SJSA1 (cell line): ENCODE data around the gene LGALS3. TPM values are rescaled to one million over a fixed set of nuclear protein-coding genes. Genes with fewer than 3 reads are reported as not detected.
A peak's percentile ranks its signal among the peaks of the same experiment; 100 is the strongest.

ENCODE experiments used
- DNase-seq, 2 experiments: peaks; one replicate each; pipeline ENCODE4 v3.0.0-alpha.2; 2015 to 2020; ENCODE audit warnings: low spot score in 2 of 2, low read depth in 1 of 2
- H3K27ac ChIP-seq: fragments of 250-450 bp; sonication (Bioruptor Pico); 2 replicates; pipeline ENCODE4 v1.5.1; 2020; ENCODE audit warnings: mild to moderate bottlenecking, moderate library complexity
- H3K27me3 ChIP-seq: fragments of 250-450 bp; sonication (Bioruptor Pico); replicated peaks from 2 replicates; pipeline ENCODE4 v1.5.1; 2020; ENCODE audit warnings: mild to moderate bottlenecking, moderate library complexity
- H3K36me3 ChIP-seq: fragments of 250-450 bp; sonication (Bioruptor Pico); 2 replicates; pipeline ENCODE4 v1.5.1; 2020; ENCODE audit warnings: mild to moderate bottlenecking
- H3K4me1 ChIP-seq: fragments of 250-450 bp; sonication (Bioruptor Pico); replicated peaks from 2 replicates; pipeline ENCODE4 v1.6.1; 2021; ENCODE audit warnings: mild to moderate bottlenecking
- H3K4me3 ChIP-seq: fragments of 250-450 bp; sonication (Bioruptor Pico); 2 replicates; pipeline ENCODE4 v1.5.1; 2020; ENCODE audit warnings: mild to moderate bottlenecking
- H3K9me3 ChIP-seq: fragments of 250-450 bp; sonication (Bioruptor Pico); replicated peaks from 2 replicates; pipeline ENCODE4 v1.5.1; 2020; ENCODE audit warnings: mild to moderate bottlenecking
- total RNA-seq: library from RNA; depleted of rRNA; stranded (reverse); fragments of >200 nt; shearing (Covaris generic); gene quantifications from 2 replicates; pipeline ENCODE4 v1.2.3, GENCODE V29; 2014

LGALS3 gene
- total RNA-seq, 1 experiment from 2014 or later = 310 TPM

DNA sequence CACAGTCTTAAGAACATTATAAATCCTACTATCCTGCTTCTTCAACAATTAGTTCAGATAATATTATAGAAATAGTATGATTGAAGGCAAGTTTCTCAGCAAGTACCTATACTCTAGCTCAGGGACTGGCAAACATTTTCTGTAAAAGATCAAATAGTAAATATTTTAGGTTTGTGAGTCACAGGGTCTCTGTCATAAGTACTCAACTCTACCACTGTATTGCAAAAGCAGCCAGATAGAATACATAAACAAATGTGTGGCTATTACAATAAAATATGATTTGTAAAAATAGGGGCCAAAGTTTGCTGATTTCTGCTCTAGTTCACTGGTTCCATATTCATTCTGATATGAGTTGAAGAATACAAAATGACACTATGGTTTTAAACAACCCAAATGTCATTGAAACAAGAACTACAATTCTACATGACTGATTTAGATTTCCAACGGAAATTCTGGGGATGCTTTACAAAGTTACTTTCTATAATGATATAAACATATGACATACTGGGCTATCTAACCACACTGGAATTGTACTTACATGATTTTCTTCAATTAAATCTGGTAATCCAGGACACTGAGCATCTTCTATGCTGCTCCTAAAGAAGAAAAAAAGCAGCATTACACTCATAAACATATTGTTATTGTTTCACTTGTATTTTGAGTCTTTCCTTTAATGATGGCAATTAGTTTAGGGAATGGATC, 23.2 kb downstream of the LGALS3 start:
- Histone ChIP-seq H3K27ac (peak overlapping the region; percentile 46), H3K9me3 (no peaks in the 10 kb centered on the region), H3K4me3 (no peak overlapping the region), H3K27me3 (no peaks in the 10 kb centered on the region), H3K36me3 (peaks cover 93% of the 10 kb centered on the region), H3K4me1 (peaks cover 15% of the 10 kb centered on the region)
- no peak for DNase-seq

DNA sequence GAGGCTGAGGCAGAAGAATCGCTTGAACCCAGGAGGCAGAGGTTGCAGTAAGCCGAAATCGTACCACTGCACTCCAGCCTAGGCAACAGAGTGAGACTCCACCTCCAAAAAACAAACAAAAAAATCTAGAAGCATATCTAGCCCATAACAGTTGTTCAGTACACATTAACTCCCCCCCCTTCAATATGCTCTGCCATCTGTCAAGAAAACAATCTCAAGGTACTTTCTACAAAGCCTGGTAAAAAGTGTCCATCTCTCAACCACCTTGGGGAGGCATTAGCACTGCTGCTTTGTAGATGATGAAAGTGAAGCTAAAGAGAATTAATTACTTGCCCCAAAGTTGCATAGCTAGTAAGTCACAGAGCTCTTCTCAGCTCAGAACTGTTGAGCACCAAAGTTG, 24.9 kb downstream of the LGALS3 start:
- H3K27me3 ChIP-seq = no peaks in the 10 kb centered on the region
- no peak for DNase-seq
- H3K4me3 ChIP-seq = no peak overlapping the region
- H3K9me3 ChIP-seq = no peaks in the 10 kb centered on the region
- peaks cover 15% of the 10 kb centered on the region for H3K4me1 ChIP-seq
- H3K36me3 ChIP-seq = peaks cover 92% of the 10 kb centered on the region
- no peak overlapping the region for H3K27ac ChIP-seq

DNA sequence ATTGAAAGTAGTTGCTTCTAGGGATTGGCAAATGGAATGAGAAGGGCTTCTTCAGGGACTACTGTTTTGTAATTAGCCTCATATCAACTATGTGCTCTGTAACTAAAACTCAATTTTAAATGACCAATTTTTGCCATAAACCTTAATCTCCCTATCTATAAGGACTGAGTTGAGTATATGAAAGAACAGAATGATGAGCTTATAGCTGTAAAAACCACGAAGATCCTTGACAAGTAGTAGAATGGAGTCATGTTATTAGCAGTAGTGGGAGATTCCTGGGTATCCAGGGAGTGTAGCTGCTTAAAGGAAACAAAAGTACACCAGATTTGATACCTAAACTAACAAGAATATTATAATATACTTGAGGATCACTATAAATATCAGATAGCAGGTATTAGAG, 28.0 kb downstream of the LGALS3 start:
- peaks cover 9% of the 10 kb centered on the region for H3K4me1 ChIP-seq
- H3K27ac ChIP-seq = no peak overlapping the region
- no peaks in the 10 kb centered on the region for H3K9me3 ChIP-seq
- DNase-seq = no peak
- no peaks in the 10 kb centered on the region for H3K27me3 ChIP-seq
- H3K36me3 ChIP-seq = peaks cover 91% of the 10 kb centered on the region
- no peak overlapping the region for H3K4me3 ChIP-seq

DNA sequence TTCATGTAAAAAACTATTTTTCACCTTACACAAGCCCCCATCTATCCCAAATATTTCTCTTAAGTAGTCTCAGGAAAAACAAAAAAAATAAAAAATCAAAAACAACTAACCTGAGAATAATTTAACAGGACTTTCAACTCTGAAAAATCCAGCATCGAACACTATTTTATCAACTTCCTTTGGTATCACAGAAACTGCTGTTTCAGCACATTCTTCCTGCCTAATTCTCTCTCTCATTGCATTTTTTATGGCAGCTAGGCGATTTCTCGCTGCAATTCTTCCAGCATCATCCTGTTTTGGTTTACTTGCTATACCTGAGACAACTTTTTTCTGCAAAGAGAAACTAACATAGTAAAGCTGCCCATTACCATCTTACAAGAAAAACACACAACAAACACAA, 29.4 kb downstream of the LGALS3 start:
- H3K4me1 ChIP-seq = no peaks in the 10 kb centered on the region

DNA sequence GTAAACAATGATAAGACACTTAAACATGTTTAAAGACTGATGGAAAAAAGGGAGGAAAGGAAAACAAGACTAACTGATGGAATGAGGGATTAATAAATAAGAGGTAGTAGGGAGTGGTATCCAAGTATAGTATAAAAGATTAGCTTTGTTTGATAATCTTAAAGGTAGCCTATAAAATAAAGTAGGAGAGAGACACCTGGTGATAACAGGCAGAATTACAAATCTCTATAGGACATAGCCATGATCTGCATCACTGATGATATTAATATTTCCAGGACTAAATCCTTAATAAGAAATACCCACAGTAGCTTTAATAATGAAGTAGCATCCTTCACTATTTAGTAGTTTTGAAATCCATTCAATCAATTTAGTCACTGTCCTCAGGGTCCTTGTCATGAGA, 31.9 kb downstream of the LGALS3 start:
- Histone ChIP-seq H3K27ac (no peak overlapping the region), H3K36me3 (peaks cover 85% of the 10 kb centered on the region), H3K27me3 (no peaks in the 10 kb centered on the region), H3K4me1 (no peaks in the 10 kb centered on the region), H3K9me3 (no peaks in the 10 kb centered on the region), H3K4me3 (no peak overlapping the region)
- no peak for DNase-seq

More for the DNA sequence above, 29.4 kb downstream of the LGALS3 start:
- no peaks in the 10 kb centered on the region for H3K9me3 ChIP-seq
- no peak overlapping the region for H3K27ac ChIP-seq
- H3K36me3 ChIP-seq = peaks cover 89% of the 10 kb centered on the region
- H3K4me3 ChIP-seq = no peak overlapping the region
- no peaks in the 10 kb centered on the region for H3K27me3 ChIP-seq
- DNase-seq = no peak

DNA sequence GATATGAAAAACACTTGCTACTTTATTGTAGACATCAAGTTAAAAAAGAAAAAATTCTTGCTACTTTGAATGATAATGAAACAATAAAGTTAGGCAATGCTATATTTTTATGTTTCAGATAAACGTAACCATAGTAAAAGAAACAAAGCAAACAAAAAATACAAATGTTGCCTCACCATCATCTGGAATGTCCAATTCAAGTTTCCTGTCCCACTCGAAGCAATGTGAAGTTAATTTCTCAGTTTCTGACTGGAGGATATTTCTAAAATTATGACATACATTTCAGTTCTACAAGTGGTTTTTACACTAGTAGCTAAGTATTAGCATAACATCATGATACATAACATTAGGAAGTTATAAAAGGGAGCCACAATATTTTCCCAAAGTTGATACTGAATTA, 41.5 kb downstream of the LGALS3 start:
- Histone ChIP-seq H3K27me3 (no peaks in the 10 kb centered on the region), H3K9me3 (no peaks in the 10 kb centered on the region), H3K4me3 (no peak overlapping the region), H3K4me1 (no peaks in the 10 kb centered on the region), H3K27ac (no peak overlapping the region), H3K36me3 (peaks cover 63% of the 10 kb centered on the region)
- DNase-seq = no peak

DNA sequence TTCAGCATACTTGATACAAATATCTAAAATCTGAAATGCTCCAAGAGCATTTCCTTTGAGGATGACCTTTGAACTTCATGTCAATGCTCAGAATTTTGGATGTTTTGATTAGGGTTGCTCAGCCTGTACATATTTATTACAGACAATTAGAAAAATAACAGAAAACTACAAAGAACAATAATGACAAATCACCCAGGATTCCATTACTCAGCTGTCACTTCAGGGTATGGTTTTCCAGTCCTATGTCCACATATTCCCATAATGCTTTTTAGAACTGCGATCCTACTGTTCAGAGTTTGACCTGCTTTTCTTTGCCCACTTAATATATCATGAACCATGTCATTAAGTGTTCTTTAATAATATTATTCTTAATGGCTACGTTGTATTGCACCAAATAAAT, 51.0 kb downstream of the LGALS3 start:
- Histone ChIP-seq H3K9me3 (no peaks in the 10 kb centered on the region), H3K4me3 (no peak overlapping the region), H3K4me1 (no peaks in the 10 kb centered on the region), H3K27me3 (no peaks in the 10 kb centered on the region), H3K27ac (no peak overlapping the region), H3K36me3 (peaks cover 92% of the 10 kb centered on the region)
- DNase-seq = no peak

DNA sequence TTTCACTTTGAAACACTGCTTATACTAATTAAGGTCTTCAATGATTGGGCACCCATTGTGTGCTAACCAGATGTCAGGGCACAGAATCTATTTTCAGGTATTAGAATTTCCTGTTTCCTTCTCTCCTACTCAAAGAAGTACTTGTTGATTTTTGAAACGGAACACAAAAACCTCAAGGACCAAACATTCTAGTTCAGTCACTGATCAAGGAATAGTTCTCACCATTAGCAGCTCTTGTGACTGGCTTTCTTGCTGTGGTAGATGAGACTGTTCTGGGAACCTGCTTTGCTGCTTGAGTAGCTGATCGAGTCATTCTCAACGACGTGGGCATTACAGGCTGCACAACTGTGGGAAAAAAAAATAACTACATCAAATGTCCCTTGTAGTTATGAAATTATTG, 51.4 kb downstream of the LGALS3 start:
- Histone ChIP-seq H3K4me1 (no peaks in the 10 kb centered on the region), H3K27ac (no peak overlapping the region), H3K4me3 (no peak overlapping the region), H3K36me3 (peaks cover 92% of the 10 kb centered on the region), H3K9me3 (no peaks in the 10 kb centered on the region), H3K27me3 (no peaks in the 10 kb centered on the region)
- no peak for DNase-seq

DNA sequence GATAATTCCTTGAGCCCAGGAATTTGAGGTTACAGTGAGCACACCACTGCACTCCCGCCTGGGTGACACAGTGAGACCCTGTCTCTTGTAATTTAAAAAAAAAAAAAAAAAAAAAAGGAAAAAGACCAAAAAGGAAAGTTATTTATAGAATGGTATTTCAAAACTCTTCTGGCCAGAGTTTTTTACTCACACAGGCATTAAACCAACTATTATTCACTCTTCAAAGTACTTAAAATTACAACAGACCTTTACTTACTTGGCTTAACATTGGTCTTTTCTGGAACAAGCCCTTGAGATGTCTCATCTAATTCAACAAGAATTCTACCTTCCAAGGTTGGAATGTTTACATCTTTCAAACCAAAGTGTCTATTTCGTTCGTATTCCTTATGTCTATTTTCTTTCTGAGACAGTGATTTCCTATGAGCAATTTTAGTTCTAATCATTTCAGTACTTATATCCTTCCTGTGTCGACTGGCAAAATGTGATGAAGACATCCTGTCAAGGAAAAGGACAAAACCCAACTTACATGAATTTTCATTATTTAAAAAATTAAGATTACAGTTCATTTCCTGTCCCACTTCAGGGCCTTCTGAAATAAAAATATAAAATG, 59.7 kb downstream of the LGALS3 start:
- Histone ChIP-seq H3K27ac (no peak overlapping the region), H3K36me3 (peaks cover 46% of the 10 kb centered on the region), H3K4me3 (no peak overlapping the region), H3K9me3 (peaks cover 3% of the 10 kb centered on the region; the same call in 1 of the 2 replicates), H3K27me3 (no peaks in the 10 kb centered on the region), H3K4me1 (peaks cover 20% of the 10 kb centered on the region)
- no peak for DNase-seq

DNA sequence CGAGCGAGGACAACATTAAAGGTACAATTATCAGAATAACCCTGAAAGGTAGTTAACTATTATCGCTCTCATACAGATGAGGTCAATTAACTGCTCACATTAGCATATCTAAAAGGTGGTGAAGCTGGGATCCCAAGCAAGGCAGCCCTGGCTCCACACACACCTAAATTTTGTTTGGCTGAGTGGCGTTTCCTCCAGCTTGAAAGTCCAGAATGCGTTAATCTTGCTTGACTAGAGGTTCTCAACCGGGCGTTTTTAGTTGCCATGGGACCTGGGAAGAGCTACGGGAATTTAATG, 61.8 kb downstream of the LGALS3 start:
- Histone ChIP-seq H3K4me3 (peak overlapping the region; percentile 64), H3K9me3 (peaks cover 3% of the 10 kb centered on the region; the same call in 1 of the 2 replicates), H3K4me1 (peaks cover 20% of the 10 kb centered on the region), H3K27ac (peak overlapping the region; percentile 77), H3K36me3 (peaks cover 25% of the 10 kb centered on the region), H3K27me3 (no peaks in the 10 kb centered on the region)
- DNase-seq = no peak

DNA sequence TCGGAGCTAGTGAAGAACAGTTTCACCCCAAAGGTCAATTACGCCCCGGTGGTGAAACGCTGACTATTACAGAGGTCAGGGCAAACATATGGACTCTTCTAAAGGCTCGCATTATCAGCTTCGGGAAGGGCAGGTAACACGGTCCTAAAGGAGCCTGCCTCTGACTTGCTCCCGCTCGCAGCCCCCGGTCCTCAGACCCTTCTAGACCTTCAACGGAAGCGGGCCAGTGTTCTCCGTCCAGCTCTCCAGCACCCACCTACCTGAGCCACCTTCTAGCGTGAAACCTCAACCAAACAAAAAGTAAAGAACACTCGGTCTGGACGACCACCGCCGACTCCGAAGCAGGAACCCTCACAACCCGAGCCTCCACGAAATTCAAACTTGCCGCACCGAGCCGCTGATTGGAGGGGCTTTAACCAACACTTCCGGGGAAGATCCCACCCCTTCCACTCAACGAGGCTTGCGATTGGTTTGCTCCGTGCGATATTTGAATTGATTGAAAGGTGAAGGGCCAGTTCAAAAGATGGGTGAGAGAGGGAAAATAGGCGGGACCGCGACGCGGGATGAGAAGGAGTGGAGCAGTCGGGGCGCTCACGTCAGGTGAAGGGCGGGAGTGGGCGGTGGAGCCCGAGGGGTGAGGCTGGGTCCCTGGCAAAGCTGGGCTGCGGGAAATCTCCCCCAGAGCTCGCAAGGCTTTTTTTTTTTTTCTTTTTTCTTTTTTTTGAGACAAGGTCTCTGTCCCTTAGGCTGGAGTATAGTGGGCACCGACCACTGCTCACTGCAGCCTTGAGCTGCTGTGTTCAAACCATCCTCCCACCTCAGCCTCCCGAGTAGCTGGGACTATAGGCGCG, 62.4 kb downstream of the LGALS3 start, which contains the start of gene DLGAP5:
TSS of gene DLGAP5 (minus strand) at position 383 of the 851 bp plus-strand sequence. CDS start 2,406 bp downstream, outside the sequence.
- Histone ChIP-seq H3K4me1 (peaks cover 19% of the 10 kb centered on the region), H3K4me3 (peak within 1 kb of the TSS; percentile 64), H3K27me3 (no peaks in the 10 kb centered on the region), H3K9me3 (peaks cover 3% of the 10 kb centered on the region; the same call in 1 of the 2 replicates), H3K27ac (peak within 1 kb of the TSS; percentile 77), H3K36me3 (peaks cover 19% of the 10 kb centered on the region)
- DNase-seq = peak; percentile 94 to 95

DNA sequence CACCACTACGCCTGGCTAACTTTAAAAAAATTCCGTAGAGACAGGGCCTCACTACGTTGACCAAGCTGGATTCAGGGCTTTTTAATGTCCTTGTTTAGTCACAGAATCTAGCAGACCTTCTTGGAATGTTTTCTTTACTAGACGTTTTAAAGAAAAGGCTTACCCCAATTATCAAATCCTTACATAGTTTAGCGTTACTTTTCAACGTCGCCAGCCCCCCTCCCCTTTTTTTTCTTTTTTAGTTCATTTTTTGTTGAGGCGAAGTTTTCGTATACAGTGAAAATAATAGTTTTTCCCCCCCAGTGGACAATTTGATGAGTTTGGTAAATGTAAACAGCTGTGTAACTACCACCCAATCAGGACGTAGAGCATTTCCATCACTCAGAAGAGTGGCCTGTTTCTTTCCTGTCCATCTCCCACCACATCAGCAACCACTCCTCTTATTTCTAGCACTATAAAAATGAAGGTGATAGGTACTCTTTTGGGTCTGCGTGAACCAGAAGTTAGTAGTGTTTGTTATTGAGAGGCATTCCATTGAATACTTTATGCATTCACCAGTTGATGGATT, 63.1 kb downstream of the LGALS3 start:
- Histone ChIP-seq H3K4me3 (peak overlapping the region; percentile 64), H3K4me1 (peaks cover 13% of the 10 kb centered on the region), H3K9me3 (peaks cover 3% of the 10 kb centered on the region; the same call in 1 of the 2 replicates), H3K36me3 (peaks cover 13% of the 10 kb centered on the region), H3K27me3 (no peaks in the 10 kb centered on the region), H3K27ac (peak overlapping the region; percentile 8; the same call in 1 of the 2 replicates)
- DNase-seq = no peak

DNA sequence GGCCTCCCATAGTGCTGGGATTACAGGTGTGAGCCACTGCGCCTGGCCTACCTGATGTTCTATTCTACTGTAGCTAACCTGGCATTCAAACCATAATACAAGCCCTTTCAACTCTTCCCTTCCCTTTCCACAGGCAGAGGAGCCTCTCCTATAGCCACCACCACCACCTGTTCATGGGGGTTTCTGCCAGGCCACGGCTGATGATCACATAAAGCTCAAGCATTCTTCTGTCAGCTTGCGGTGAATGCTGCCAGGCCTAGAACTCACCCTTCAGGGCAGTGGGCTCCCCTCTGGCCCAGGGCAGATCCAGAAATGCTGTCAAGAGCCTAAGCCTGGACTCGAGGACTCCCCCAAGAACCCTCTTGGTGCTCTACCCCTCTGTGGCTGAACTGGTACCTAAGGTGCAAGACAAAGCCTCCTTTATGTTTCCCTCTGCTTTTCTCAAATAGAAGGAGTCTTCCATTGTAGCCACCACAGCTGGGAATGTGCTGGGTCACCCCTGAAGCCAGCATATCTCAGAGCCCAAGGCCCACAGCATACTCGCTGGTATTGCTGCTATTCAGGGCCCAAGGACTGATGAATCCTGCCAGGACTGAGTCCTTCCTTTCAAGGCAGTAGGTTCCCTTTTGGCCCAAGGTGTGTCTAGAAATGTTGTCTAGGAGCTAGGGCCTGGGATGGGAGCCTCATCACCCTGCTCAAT, 65.8 kb downstream of the LGALS3 start:
- no peak for DNase-seq
- Histone ChIP-seq H3K4me1 (0 out of 2 replicates have a peak, but pooled peaks cover 6% of the 10 kb centered on the region), H3K36me3 (no peaks in the 10 kb centered on the region), H3K9me3 (peaks cover 3% of the 10 kb centered on the region; the same call in 1 of the 2 replicates), H3K4me3 (no peak overlapping the region), H3K27me3 (no peaks in the 10 kb centered on the region), H3K27ac (no peak overlapping the region)
